HG03139 (cell line): ENCODE results near the gene STK32C.

ENCODE experiments used
- ATAC-seq: cut with Tn5 transposase; IDR thresholded peaks from one replicate; pipeline ENCODE4 v1.9.1; 2021; ENCODE audit not compliant: unreplicated experiment

Gene STK32C

GRCh38 chr10:132202070-132202970, 105.4 kb downstream of the STK32C start:
- no peak for ATAC-seq

DNA sequence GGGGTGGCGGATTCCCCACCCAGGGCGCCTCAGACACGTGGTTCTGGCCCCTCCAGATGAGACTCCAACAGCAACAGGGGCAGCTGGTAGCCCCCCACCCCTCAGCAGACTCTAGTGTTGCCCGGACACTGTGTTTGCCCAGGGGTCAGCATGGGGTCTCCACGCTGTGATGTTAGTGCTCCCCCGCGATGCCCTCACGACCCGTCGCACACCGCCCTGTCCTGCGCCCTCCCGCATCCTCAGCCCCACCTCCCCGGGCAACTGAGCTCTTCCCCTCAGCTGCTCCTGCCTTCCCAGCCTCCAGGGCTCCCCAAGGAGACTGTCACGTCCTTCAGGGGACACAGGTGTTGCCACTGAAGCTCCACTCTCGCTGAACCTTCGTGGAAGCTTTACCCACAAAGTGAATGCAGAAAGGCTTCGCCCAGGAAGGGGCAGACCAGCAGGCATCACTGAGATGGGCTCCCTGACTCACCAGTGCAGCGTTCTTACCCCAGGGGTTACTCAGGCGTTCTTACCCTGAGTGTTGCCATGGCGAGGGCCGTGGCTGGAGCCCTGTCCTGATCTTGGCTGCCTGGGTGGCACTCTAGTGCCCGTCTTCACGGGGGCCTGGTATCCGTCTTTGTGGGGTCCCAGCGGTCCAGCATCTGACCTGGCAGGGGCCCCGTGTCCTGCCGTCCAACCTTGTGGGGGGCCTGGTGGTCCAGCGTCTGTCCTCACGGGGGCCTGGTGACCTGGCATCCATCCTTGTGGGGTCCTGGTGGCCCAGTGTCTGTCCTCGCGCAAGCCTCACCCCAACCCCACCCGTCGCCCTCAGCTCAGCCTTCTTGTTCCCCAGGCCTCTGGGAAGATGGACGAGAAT, 106.4 kb downstream of the STK32C start:
- ATAC-seq = no peak

DNA sequence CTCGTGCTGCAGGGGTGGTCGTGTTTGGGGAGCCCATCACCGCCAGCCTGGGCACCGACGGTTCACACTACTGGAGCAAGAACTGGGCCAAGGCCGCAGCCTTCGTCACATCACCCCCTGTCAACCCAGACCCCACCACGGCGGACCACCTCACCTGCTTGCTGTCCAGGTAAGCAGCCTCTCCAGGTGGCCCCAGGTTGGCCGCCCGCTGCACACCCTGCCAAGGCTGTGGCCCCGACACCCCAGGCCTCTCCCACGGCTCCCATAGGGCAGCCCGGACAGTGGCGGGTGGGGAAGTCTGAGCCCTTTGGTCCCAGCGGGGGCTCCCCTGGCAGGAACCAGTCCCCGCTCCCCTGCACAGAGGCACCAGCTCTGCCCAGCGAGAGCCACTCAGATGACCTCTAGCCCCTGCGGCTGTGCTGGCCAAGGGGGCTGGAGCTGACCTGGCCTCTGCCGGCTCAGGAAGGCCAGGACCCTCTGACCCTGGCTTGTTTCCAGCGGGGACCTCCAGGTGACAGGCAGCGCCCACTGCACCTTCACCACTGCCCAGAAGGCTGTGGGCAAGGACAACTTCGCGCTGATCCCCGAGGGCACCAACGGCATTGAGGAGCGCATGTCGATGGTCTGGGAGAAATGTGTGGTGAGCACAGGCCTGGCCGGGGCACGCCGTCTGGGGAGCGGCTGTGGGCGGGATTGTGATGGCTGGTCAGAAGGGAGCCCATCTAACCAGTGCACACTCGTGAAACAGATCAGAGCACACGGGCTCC, 107.2 kb downstream of the STK32C start:
- ATAC-seq = no peak

DNA sequence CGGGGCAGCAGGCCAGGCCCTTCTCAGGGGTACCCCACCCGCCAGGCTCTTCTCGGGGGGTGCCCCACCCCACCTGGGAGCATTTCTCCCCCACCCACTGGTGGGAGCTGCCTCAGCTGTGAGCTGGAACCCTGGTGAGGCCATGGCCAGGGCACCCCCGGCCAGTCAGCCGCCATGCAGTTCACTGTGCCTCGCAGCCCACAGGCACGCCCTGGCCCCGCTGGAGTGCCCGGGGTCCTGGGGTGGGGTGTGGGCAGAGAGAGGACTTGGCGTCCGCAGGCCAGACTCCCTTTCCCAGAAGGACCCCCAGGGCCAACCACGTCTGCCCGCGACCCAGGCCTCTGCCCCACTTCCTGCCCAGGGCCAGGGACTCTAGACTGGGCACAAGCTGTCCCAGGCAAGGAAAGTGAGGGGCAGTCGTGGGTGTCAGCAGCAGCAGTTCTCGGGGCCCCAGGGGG, 107.9 kb downstream of the STK32C start:
- ATAC-seq = no peak

DNA sequence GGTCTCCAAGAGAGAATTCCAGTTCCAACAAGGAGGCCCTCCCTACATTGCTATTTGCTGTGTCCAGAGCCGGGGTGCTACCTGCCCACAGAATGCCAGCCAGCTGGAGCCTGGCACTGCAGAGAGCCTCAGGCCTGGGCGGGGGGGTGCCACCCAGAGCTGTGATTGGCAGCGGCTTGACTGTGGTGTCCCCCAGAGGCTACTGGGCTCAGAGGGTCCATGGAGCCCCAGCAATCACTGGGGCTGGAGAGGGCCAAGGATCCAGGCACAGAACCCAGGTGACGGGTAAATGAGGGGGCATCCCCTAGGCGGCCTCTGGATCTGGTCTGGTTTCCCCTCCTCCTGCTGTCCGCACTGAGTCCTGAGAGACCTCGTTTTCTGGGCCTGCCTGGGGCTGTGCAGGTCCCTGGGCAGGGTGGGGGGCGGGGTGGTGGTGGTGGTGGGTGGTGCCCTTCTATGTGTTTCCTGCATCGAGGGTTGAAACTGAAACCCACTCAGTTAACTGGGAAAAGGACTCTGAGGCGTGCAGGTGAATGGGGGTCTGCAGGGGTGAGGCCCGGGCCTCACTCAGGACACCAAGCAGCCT, 108.4 kb downstream of the STK32C start:
- no peak for ATAC-seq

- no peak for ATAC-seq
These were observed 109.2 kb downstream of the STK32C start for GRCh38 chr10:132198381-132199181.

- ATAC-seq = no peak
These were observed 109.7 kb downstream of the STK32C start for GRCh38 chr10:132198068-132198370.

- ATAC-seq = no peak
These were observed 110.3 kb downstream of the STK32C start for GRCh38 chr10:132197271-132198067.

DNA sequence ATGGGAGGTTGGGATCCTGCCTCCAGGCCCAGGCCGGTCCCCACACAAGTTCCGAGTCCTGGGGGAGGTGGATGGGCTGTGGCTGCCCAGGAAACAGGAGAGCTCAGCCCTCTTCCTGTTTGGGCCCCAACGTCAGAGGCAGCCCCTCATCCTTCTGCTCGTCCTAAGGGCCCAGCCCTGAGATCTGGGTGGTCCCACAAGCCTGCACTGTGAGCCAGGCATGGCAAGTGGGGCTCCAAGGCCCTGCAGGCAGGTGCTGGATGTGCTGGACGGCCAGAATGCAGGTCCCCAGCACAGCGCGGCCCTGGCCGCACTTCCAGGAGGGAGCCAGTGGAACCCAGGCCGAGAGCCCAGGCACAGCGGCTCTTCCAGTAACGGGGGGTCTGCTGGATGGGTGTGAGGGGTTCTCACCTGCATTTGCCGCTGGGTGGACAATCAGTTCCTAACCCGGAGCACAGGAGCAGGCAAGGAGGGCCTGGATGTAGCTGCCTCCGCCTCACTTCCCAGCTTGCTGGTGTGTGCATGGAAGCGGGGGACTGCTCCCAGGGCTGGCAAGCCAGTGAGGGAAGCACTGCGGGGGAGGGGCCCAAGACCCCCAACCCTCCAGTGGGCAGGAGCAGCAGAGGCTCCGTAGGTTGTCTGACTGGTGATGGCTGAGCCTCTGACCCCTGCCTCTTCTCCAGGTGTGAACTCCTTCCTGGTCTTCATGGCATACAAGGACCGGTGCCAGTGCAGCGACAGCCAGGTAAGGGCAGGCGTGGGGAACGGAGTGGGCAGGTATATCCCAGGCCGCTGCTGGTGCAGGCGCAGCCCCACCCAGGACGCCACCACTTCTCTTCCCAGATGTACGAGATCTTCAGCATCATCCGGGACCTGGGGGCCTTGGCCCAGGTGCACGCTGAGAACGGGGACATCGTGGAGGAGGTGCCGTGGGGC, 111.3 kb downstream of the STK32C start:
- ATAC-seq = no peak

- ATAC-seq = no peak
These were observed 112.2 kb downstream of the STK32C start for GRCh38 chr10:132195366-132196075.

- no peak for ATAC-seq
These were observed 113.0 kb downstream of the STK32C start for GRCh38 chr10:132194726-132195125.

GRCh38 chr10:132193907-132194552, 113.7 kb downstream of the STK32C start:
- ATAC-seq = no peak

- ATAC-seq = no peak
These were observed 114.6 kb downstream of the STK32C start for GRCh38 chr10:132192991-132193665.

- ATAC-seq = no peak
These were observed 115.4 kb downstream of the STK32C start for GRCh38 chr10:132192076-132192975.

DNA sequence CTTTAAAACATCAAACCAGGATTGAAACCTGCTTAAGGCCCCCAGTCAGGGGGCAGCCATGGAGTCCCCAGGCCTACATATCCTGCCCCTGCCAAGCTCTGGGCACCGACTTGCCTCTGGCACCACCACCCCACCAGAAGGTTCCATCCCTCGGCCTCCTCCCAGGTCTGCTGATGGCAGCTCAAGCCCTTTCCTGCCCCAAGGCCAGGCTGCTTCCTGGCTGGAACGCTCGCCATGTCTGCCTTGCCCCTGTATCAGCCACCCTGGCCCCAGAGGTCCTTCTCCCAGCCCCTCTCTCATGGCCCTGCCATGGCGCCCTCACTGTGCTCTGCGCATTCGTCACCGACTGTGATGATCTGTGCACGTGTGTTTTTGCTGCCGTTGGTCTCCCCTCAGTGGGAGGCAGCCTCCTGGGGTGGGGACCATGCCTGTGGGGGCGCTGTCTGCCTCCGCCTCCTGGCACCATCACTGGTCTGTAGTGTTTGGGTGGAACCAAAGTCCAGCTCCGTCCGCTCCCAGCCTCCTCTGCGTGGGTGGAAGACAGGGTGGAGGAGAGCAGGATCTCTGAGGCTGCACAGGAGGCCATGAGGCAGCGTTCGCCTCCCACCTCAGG, 117.8 kb downstream of the STK32C start:
- ATAC-seq = no peak
